Endothelial cell of umbilical vein (primary cell): ENCODE results near the gene THAP4. TPM values are rescaled to one million over a fixed set of nuclear protein-coding genes. Genes with fewer than 3 reads are reported as not detected.

Experiments
- BruUV-seq: library from RNA; stranded (reverse); fragments of 400-500 nt; replicated peaks from 2 replicates; lab custom pipeline; 2021; lab: Mats Ljungman, UMichigan
- CTCF ChIA-PET: fragments of 300-600, 350-600 bp; sonication (Branson Sonifier 250); formaldehyde crosslinking; loops from one replicate; lab custom pipeline; 2021; ENCODE audit warnings: antibody characterized with exemption, inconsistent platforms; lab: Charles Lee
- POLR2A ChIA-PET: fragments of 300-600, 350-600 bp; sonication (Branson Sonifier 250); formaldehyde crosslinking; loops from one replicate; lab custom pipeline; 2021; ENCODE audit warnings: antibody characterized with exemption, inconsistent platforms; lab: Charles Lee
- DNase-seq: peaks from one replicate; pipeline ENCODE4 v3.0.0-alpha.2; 2011; ENCODE audit warnings: low read depth, low spot score
- FAIRE-seq: peaks from 2 replicates; lab custom pipeline; 2011; peaks lifted over from hg19 to GRCh38; lab: Jason Lieb, UNC
- H2AFZ ChIP-seq: 2 replicates; pipeline ENCODE4 v1.6.0; 2012; ENCODE audit warnings: low read depth, low read length, control low read depth, inconsistent platforms
- H3K27ac ChIP-seq: 2 replicates; pipeline ENCODE4 v1.5.1; 2011; ENCODE audit warnings: low read depth, mild to moderate bottlenecking, control low read depth, low read length, moderate library complexity; ENCODE audit not compliant: insufficient read depth
- H3K27me3 ChIP-seq, 2 experiments: 2 replicates each; pipeline versions ENCODE4 v1.6.0 to v1.6.1; 2011; ENCODE audit warnings: low read length in 2 of 2, mixed read lengths in 1 of 2; ENCODE audit not compliant: control insufficient read depth in 2 of 2, insufficient read depth in 2 of 2
- H3K36me3 ChIP-seq, 2 experiments: 2 replicates in 1 of 2; 3 replicates in 1 of 2; pipeline ENCODE4 v1.5.1; 2011; ENCODE audit warnings: low read length in 2 of 2, mild to moderate bottlenecking in 1 of 2, moderate library complexity in 1 of 2; ENCODE audit not compliant: control insufficient read depth in 2 of 2, insufficient read depth in 2 of 2; ENCODE audit errors: extremely low read depth in 1 of 2
- H3K4me1 ChIP-seq: 3 replicates; pipeline ENCODE4 v1.5.1; 2011; ENCODE audit warnings: mild to moderate bottlenecking, low read length; ENCODE audit not compliant: control insufficient read depth, insufficient read depth; ENCODE audit errors: extremely low read depth
- H3K4me2 ChIP-seq: 2 replicates; pipeline ENCODE4 v1.6.1; 2011; ENCODE audit warnings: low read length, control low read depth, mixed read lengths; ENCODE audit not compliant: insufficient read depth
- H3K4me3 ChIP-seq, 3 experiments: fragments of 200-600 bp in 1 of 3; sonication (generic), shearing (Covaris generic) in 1 of 3; replicated peaks in 1 of 3; 2 replicates each; pipeline ENCODE4 v1.5.1; 2011 to 2016; ENCODE audit warnings: control low read depth in 3 of 3, low read length in 3 of 3, mild to moderate bottlenecking in 2 of 3, inconsistent platforms in 1 of 3, low read depth in 1 of 3, moderate library complexity in 1 of 3; ENCODE audit not compliant: insufficient read depth in 1 of 3
- H3K79me2 ChIP-seq: 2 replicates; pipeline ENCODE4 v1.6.0; 2012; ENCODE audit warnings: low read length, inconsistent platforms; ENCODE audit not compliant: control insufficient read depth, insufficient read depth
- H3K9ac ChIP-seq: replicated peaks from 2 replicates; pipeline ENCODE3; 2011; ENCODE audit warnings: low read length, control low read depth; ENCODE audit not compliant: insufficient read depth; ENCODE audit errors: extremely low read depth
- H3K9me1 ChIP-seq: replicated peaks from 3 replicates; pipeline ENCODE4 v1.6.0; 2011; ENCODE audit warnings: mild to moderate bottlenecking, low read length; ENCODE audit not compliant: control insufficient read depth, insufficient read depth; ENCODE audit errors: extremely low read depth
- H3K9me3 ChIP-seq: replicated peaks from 2 replicates; pipeline ENCODE4 v1.5.1; 2012; ENCODE audit warnings: low read length, inconsistent platforms; ENCODE audit not compliant: control insufficient read depth, insufficient read depth
- H4K20me1 ChIP-seq: replicated peaks from 2 replicates; pipeline ENCODE3; 2011; ENCODE audit warnings: mild to moderate bottlenecking, low read length; ENCODE audit not compliant: control insufficient read depth, insufficient read depth; ENCODE audit errors: extremely low read depth
- CTCF ChIP-seq, 2 donors: IDR thresholded peaks; 1 replicate in 1 of 2; 2 replicates in 1 of 2; pipeline ENCODE4 v1.5.1; 2011; ENCODE audit warnings: low read length in 2 of 2, mild to moderate bottlenecking in 2 of 2, moderate library complexity in 2 of 2, control low read depth in 1 of 2, inconsistent platforms in 1 of 2, low read depth in 1 of 2; ENCODE audit not compliant: insufficient read depth in 1 of 2; ENCODE audit errors: extremely low read depth in 1 of 2
- EZH2 ChIP-seq: IDR thresholded peaks from 2 replicates; pipeline ENCODE4 v1.6.1; 2012; ENCODE audit warnings: borderline replicate concordance, low read depth, mild to moderate bottlenecking, moderate library complexity, low read length, inconsistent platforms; ENCODE audit not compliant: severe bottlenecking
- FOS ChIP-seq: IDR thresholded peaks from 2 replicates; pipeline ENCODE4 v1.6.1; 2011; ENCODE audit warnings: mild to moderate bottlenecking, low read length, moderate library complexity, borderline replicate concordance; ENCODE audit not compliant: insufficient read depth
- GATA2 ChIP-seq: IDR thresholded peaks from 2 replicates; pipeline ENCODE4 v1.7.0; 2011; ENCODE audit warnings: low read depth, mild to moderate bottlenecking, moderate library complexity, mixed read lengths, low read length; ENCODE audit not compliant: insufficient read length, insufficient read depth
- JUN ChIP-seq: IDR thresholded peaks from 2 replicates; pipeline ENCODE4 v1.6.1; 2011; ENCODE audit warnings: borderline replicate concordance, low read depth; ENCODE audit not compliant: insufficient read length, insufficient read depth
- MYC ChIP-seq: IDR thresholded peaks from one replicate; pipeline ENCODE4 v1.6.1; 2011; ENCODE audit warnings: mild to moderate bottlenecking, low read depth, low read length
- POLR2A ChIP-seq: IDR thresholded peaks from 2 replicates; pipeline ENCODE4 v1.6.1; 2012; ENCODE audit warnings: low read depth, mild to moderate bottlenecking, control low read depth, low read length
- POLR2AphosphoS5 ChIP-seq: IDR thresholded peaks from 2 replicates; pipeline ENCODE4 v1.6.1; 2012; ENCODE audit warnings: low read depth, mild to moderate bottlenecking, control low read depth, low read length, moderate library complexity; ENCODE audit not compliant: insufficient read depth
- dilution Hi-C: fragments of 300-500 bp; cut with MboI; formaldehyde crosslinking; loops from one replicate; pipeline ENCODE4 v1.15.0; 2019; ENCODE audit warnings: low sequenced_read_pairs; ENCODE audit not compliant: extremely low pct_ligation_motif_present
- intact Hi-C: fragments of 100-400 bp; cut with micrococcal nuclease; formaldehyde crosslinking; loops from one replicate; pipeline ENCODE4 v1.10.0; 2022
- polyA plus RNA-seq, 4 experiments: library from polyadenylated mRNA; depleted of rRNA in 3 of 4; stranded (reverse) in 3 of 4; unstranded in 1 of 4; fragments of >200 nt; gene quantifications; 2 replicates each; pipeline versions ENCODE4 v1.2.1 to v1.2.3, GENCODE V29; 2011 to 2012; ENCODE audit warnings: missing spikeins in 1 of 4
- total RNA-seq: library from RNA; stranded (reverse); gene quantifications from 2 replicates; pipeline ENCODE4 v1.2.3, GENCODE V29; 2021
- TF ChIP-seq, protein P1 (sequence below): IDR thresholded peaks from 2 replicates; pipeline ENCODE4 v1.6.1; 2011; ENCODE audit not compliant: insufficient read depth, insufficient read length

THAP4 gene
- total and polyA plus RNA-seq, 2 donors (not counting 3 experiments of a cell fraction or from before 2014, with no cell fraction given): 45.4 to 47.4 TPM

DNA sequence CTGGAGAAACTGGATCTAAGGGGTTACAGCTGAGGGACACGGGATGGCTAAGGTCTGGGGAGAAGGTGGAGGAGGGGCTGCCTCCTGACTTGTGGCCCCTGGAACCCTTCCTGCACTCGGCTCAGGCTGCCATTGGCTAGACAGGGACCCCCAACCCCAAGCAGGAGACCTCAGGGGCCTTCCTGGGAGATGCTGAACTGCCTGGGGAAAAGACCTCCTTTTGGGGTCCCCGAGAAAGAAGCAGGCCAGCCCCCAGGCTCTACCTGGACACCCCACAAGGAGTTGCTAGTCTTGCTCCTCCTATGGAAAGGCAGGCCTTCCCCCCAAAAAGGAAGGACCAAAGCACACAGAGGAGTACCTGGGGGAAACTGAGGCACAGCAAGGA, 88.5 kb downstream of the THAP4 start:
- FAIRE-seq (no peak), DNase-seq (no peak)
- TF ChIP-seq POLR2A (no peak), POLR2AphosphoS5 (no peak), EZH2 (no peak)
- TF ChIP-seq, protein P1, sequence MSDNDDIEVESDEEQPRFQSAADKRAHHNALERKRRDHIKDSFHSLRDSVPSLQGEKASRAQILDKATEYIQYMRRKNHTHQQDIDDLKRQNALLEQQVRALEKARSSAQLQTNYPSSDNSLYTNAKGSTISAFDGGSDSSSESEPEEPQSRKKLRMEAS: no peak
- no peaks in the 10 kb centered on the region for H3K36me3 ChIP-seq
- no peaks in the 10 kb centered on the region for H4K20me1 ChIP-seq
- H3K9me1 ChIP-seq: no peaks in the 10 kb centered on the region
- no peaks in the 10 kb centered on the region for H3K9me3 ChIP-seq
- no TSS peak for BruUV-seq
- intact Hi-C loops (no loop called here), dilution Hi-C loops (no loop called here)
- no peaks in the 10 kb centered on the region for H3K79me2 ChIP-seq
- H3K4me1 ChIP-seq: peaks cover 33% of the 10 kb centered on the region
- ChIA-PET POLR2A (no interaction called here), CTCF (interaction anchor here (1.0 to 1.2 kb wide), 2 partner anchors 10 to 13 kb away, joined by 4 to 7 read pairs; partner anchors contain the start of gene BOK)
- H3K4me2 ChIP-seq: no peak overlapping the region
- H3K9ac ChIP-seq: no peak overlapping the region
- no peak overlapping the region for H2AFZ ChIP-seq
- no peak overlapping the region for H3K27ac ChIP-seq
- H3K4me3 ChIP-seq: no peak overlapping the region
- no peaks in the 10 kb centered on the region for H3K27me3 ChIP-seq

GRCh38 chr2:241547781-241548450, 89.0 kb downstream of the THAP4 start:
- Histone ChIP-seq H3K27me3 (no peaks in the 10 kb centered on the region), H4K20me1 (no peaks in the 10 kb centered on the region), H2AFZ (no peak overlapping the region), H3K36me3 (no peaks in the 10 kb centered on the region), H3K79me2 (no peaks in the 10 kb centered on the region), H3K9ac (peak overlapping the region; percentile 16), H3K9me1 (no peaks in the 10 kb centered on the region), H3K4me2 (no peak overlapping the region), H3K4me3 (no peak overlapping the region), H3K9me3 (no peaks in the 10 kb centered on the region), H3K4me1 (peaks cover 33% of the 10 kb centered on the region), H3K27ac (peak overlapping the region; percentile 61)
- no TSS peak for BruUV-seq
- CTCF ChIA-PET: interaction anchor here (0.6 to 2.2 kb wide), 4 partner anchors 10 to 40 kb away, joined by 4 to 7 read pairs (median 6); partner anchors contain the start of genes BOK and STK25
- DNase-seq: no peak
- TF ChIP-seq FOS (no peak), EZH2 (no peak), CTCF (IDR thresholded peaks at IDR 0.05; ENCODE audit: extremely low read depth in 1 of 2, insufficient read depth in 1 of 2, low read depth in 1 of 2, low read length in 2 of 2) (no peak), GATA2 (no peak), POLR2A (no peak), POLR2AphosphoS5 (no peak), MYC (no peak), JUN (no peak)
- TF ChIP-seq, protein P1: no peak
- intact Hi-C loops: loop anchor here (1.0 kb wide), 3 partner anchors 10 to 88 kb away; partner anchors contain the start of genes BOK and STK25
- POLR2A ChIA-PET: interaction anchor here (1.0 to 1.5 kb wide), 2 partner anchors 9 to 11 kb away, joined by 3 to 8 read pairs; partner anchors contain the start of gene BOK
- no peak for FAIRE-seq
- dilution Hi-C loops: no loop called here
